HL-60/S4 treated with phorbol 12-myristate 13-acetate at 8.2 ng/mL for 4 days and 3 days (cell line): ENCODE measurements around the gene SCFD2.

ENCODE experiments used
- in situ Hi-C: fragments of 300-500 bp; cut with MboI; formaldehyde crosslinking; loops from 2 replicates; pipeline ENCODE4 v1.15.0; 2022; ENCODE audit warnings: low sequenced_read_pairs

The SCFD2 gene

GRCh38 chr4:53019485-53020382 lies 346.1 kb downstream of the SCFD2 start:
- in situ Hi-C loops = no loop called here

DNA sequence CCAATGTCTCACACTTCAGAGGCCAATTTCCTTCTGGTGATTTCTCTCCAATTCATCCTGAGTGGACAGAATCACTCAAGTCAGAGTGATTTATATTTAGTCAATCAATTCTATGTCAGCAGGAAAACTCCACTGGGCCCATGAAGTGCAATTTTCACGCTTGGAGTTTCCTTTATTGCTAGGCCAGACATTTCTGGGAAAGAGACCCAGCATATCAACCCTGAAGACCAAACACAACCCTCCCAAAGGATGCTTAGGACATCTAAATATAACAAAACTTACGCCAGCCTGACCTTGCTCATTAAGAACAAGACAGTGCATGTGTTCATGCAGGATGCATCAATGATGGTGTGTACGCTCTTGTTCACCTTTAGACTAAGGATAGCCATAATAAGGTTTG lies 347.4 kb downstream of the SCFD2 start:
- in situ Hi-C loops = no loop called here

- in situ Hi-C loops = no loop called here
Measured at GRCh38 chr4:53016099-53016820, 349.6 kb downstream of the SCFD2 start.

DNA sequence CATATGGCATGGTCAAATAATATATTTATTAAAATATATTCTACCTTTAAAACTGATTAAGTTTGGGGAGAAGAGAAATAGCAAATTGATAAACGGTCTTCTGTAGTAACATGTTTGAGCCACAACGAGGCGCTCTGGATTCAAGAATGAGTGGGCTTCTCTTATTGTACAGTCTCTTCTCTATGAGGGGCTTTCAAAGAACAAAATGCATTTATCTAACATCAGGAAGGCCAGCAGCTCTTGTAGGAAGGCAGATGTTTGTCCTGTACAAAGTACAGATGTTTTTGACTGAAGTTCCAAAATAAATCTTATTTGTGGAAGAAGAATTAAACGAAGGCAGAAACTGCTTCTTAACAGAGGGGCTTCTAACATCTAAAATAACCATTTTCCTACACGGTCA lies 350.2 kb downstream of the SCFD2 start:
- in situ Hi-C loops = no loop called here

DNA sequence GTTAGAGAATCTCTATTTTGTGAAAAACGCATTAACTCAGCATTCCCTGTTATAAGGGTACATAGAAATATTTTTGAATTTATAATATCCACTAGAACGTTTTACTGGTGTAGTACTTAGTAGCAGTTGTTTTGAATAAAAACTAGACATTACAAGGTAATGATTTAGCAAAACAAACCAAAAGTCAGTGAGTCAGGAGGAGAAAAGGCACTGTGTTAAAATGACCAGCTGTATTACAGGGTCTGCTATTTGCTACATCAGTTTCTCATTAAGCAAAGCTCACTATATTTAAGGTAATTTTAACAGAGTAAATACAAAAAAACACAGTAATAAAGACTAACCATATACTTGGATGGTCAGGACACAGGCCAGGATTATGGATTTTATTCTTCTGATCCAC lies 351.0 kb downstream of the SCFD2 start:
- in situ Hi-C loops = no loop called here

DNA sequence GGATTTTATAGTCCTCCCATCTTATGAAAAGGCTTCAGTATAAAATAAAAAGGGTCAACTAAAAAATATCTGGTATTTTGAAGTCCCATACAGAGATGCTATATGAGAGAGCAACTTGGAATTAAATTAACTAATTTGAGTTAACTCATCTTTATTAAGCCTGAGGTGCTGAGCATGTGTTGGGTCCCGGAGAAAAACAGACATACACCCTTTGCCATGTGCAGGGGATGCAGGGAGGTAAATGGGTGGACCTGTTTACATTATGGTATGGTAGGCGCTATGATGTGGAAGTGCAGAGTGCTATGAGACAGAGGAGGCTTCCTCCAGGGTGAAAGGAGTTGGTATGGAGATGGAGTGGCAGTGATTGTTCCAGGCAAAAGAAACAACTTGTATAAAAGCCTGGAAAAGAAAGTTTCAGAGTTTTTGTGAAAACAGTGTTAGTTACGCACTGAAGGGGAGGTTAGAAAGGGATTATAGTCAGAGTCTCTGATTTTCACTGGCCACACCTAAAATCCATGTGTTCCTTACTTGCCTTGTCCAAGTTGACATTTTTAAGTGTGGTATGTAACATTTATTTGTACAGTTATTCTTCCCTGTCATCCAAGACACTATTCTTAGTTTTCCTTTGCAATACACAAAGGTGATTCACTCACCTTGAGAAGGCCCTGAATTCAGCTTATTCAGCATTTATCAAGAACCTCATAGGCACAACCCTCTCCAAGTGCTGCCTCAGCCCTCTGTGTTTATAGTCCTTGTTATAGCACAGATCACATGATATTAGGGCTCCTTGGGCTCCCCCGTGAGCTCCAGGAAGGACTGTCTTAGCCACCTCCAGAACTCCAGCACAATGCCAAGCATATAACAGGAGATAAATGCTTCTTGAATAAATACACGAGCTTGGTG lies 351.7 kb downstream of the SCFD2 start:
- in situ Hi-C loops = no loop called here

GRCh38 chr4:53012738-53013137 lies 353.1 kb downstream of the SCFD2 start:
- in situ Hi-C loops = no loop called here

GRCh38 chr4:53011259-53011905 lies 354.5 kb downstream of the SCFD2 start:
- in situ Hi-C loops = no loop called here

DNA sequence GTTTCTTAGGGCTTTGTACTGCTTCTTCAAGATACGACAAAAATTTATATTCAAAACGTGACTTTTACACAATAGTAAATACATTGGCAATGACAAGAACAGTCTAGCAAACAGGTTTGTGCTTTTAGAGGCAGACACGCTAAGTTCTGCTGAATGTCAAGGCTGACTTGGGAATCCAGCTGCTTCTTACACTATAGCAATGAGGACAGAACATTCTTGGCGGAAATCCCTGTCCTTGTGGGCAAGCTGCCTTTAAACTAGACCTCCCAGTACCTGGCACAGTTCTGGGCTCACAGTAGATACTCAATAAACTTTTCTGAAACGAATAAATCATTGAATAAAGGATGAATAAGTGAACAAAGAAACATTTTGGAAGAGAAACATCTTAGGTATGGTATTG lies 355.5 kb downstream of the SCFD2 start:
- in situ Hi-C loops = no loop called here

DNA sequence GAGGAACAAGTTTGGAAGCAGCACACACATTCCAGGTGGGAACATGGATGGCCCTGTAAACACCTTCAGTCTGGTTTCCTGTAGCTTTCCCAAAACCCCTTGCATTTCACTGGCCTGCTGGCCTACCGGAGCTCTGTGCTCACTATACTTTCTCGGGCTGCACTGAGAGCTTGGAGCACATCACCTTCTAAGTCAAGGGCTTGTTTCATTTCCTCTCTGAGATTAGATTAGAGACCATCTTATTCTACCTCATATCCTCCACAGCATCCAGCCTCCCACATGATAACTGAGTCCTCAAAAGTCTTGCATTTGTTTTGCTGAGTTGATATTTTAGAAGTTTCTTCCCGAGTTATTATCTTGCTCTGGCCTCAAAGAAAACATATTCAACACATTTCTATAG lies 356.0 kb downstream of the SCFD2 start:
- in situ Hi-C loops = no loop called here

DNA sequence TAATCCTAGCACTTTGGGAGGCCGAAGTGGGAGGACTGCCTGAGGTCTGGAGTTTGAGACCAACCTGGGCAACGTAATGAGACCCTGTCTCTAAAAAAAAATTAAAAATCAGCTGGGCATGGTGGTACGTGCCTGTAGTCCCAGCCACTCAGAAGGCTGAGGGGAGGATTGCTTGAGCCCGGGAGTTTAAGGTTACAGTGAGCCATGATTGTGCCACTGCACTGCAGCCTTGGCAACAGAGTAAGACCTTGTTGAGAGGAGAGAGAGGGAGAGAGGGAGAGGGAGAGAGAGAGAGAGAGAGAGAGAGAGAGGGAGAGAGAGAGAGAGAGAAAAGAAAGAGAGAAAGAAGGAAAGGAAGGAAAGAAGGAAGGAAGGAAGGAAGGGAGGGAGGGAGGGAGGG lies 358.8 kb downstream of the SCFD2 start:
- in situ Hi-C loops = no loop called here

- in situ Hi-C loops = no loop called here
Measured at GRCh38 chr4:53005808-53006207, 360.1 kb downstream of the SCFD2 start.

GRCh38 chr4:53005149-53005546 lies 360.7 kb downstream of the SCFD2 start:
- in situ Hi-C loops = no loop called here

GRCh38 chr4:53004497-53005148 lies 361.2 kb downstream of the SCFD2 start:
- in situ Hi-C loops = no loop called here

DNA sequence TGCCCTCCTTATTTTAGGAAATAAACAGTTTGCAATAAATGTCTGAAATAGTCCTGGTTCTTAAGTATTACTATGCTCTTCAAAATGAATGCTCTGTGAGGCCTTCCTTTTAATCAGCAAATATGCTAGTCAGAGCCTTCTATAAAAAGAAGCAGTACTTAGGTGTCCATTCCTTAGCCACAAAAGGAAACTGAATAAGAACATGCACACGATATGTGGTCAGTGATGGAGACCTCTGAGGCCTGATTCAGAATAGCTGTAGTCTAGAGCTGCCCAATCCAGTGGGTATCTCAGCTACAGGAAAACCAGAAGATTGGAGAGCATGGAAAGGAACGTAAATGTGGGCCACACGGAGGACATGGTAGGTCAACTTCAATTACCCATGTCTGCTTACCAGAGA lies 361.9 kb downstream of the SCFD2 start:
- in situ Hi-C loops = no loop called here

- in situ Hi-C loops = no loop called here
Measured at GRCh38 chr4:53000560-53000959, 365.3 kb downstream of the SCFD2 start.

DNA sequence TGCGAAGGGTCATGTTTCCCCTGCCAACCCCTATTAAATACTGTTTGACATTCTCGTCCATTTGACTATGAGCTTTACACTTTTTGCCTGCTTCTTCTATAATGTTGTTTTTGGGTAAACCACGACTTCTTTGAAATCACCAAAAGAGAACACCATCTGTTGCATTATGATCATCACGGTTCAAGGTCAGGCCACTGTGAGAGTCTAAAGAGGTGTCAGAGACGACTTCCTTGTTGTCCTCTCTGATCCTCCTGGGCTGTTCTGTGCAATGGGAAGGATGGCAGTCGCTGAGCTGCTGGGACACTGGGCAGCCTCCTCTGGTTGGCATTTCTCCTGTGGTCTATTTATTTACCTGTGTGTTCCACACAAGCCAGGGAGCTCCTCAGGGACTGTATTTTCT lies 366.2 kb downstream of the SCFD2 start:
- in situ Hi-C loops = no loop called here

GRCh38 chr4:52998413-52998812 lies 367.4 kb downstream of the SCFD2 start:
- in situ Hi-C loops = no loop called here

DNA sequence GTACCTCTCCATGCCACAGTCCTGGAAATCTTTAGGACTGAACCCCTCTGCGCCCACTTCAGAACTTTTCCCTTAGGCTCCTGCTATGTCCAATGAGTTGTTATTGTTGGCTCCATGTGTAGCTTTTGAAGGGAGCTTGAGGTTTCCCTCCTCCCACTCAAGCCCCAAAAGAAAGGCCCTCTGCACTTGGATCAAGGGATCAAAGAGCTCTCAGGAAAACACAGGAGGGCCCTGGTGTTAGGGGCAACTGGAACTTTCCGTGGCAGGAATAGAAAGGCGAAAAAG lies 368.8 kb downstream of the SCFD2 start:
- in situ Hi-C loops = no loop called here
